ENCODE results near the gene GSTM1.
"Not testable (repeated sequence)": the region's sequence is repeated elsewhere in the genome, so short reads cannot be mapped to it uniquely, and the experiment has no call there.

- not testable (repeated sequence) for TF ChIP-seq POLR2A (IDR thresholded peaks at IDR 0.05); POLR2AphosphoS5 (IDR thresholded peaks at IDR 0.05); EP300 (IDR thresholded peaks at IDR 0.05; ENCODE audit: low read depth)
Observed at GRCh38 chr1:109697861-109698260, 10.2 kb downstream of the GSTM1 start.
